ENCODE data around the gene RNF214.

DNA sequence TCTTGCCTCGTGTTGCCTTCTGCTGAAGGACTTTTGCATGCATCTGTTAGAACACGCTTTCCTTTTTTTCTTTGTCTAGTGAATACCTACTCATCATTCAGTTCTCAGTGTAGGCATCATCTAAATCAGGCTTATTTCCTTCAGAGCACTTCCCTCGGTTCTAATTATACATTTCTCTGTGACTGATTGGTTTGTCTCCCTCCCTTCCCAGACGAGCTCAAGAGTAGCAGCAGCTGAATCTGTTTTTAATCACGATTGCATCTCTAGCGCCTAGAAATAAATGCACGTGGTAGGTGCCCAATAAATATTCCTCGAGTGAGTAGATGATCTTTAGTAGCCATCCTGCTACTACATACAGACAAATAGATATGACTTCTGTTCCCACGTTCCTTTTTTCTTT is 101.4 kb downstream of the RNF214 start:
- TF ChIP-seq, protein P1, sequence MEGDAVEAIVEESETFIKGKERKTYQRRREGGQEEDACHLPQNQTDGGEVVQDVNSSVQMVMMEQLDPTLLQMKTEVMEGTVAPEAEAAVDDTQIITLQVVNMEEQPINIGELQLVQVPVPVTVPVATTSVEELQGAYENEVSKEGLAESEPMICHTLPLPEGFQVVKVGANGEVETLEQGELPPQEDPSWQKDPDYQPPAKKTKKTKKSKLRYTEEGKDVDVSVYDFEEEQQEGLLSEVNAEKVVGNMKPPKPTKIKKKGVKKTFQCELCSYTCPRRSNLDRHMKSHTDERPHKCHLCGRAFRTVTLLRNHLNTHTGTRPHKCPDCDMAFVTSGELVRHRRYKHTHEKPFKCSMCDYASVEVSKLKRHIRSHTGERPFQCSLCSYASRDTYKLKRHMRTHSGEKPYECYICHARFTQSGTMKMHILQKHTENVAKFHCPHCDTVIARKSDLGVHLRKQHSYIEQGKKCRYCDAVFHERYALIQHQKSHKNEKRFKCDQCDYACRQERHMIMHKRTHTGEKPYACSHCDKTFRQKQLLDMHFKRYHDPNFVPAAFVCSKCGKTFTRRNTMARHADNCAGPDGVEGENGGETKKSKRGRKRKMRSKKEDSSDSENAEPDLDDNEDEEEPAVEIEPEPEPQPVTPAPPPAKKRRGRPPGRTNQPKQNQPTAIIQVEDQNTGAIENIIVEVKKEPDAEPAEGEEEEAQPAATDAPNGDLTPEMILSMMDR (IDR thresholded peaks at IDR 0.05; ENCODE audit: low read depth, low read length), result no peak
- TF ChIP-seq EZH2phosphoT487 (IDR thresholded peaks at IDR 0.05; ENCODE audit: low read depth), result no peak
